Activated gamma-delta T cell treated with Interleukin-2 at 50 U/mL for 16 hours (primary cell): ENCODE data around the gene EDA.

Source experiments
- DNase-seq: peaks from one replicate; pipeline ENCODE4 v3.0.0-alpha.2; 2020

The EDA gene

GRCh38 chrX:70084592-70085240 is 468.8 kb downstream of the EDA start:
- no peak for DNase-seq

- no peak for DNase-seq
Measured at GRCh38 chrX:70087857-70088630, 472.1 kb downstream of the EDA start.

- DNase-seq, result no peak
Measured at GRCh38 chrX:70088751-70089150, 472.8 kb downstream of the EDA start.
